Right lobe of liver (tissue), 4 donors: ENCODE results near the gene EVI5.

ENCODE experiments used
- POLR2A ChIP-seq: fragments of 450-650 bp; IDR thresholded peaks from one replicate; pipeline ENCODE4 v1.6.1; 2017; ENCODE audit warnings: antibody characterized with exemption, mild to moderate bottlenecking
- TF ChIP-seq, protein P1 (sequence below), 4 donors: fragments of 200-600 bp in 3 of 4; fragments of 450-650 bp in 1 of 4; IDR thresholded peaks; one replicate each; pipeline versions ENCODE4 v1.5.1 to v1.8.0; 2016 to 2022; ENCODE audit warnings: antibody characterized with exemption in 4 of 4, mild to moderate bottlenecking in 2 of 4
- donor health status: DM: no; HTN: no; CAD: no.
- donor health status: DM: no; HTN: no; CAD: no.
- donor health status: DM: no; HTN: yes; CAD: no.

DNA sequence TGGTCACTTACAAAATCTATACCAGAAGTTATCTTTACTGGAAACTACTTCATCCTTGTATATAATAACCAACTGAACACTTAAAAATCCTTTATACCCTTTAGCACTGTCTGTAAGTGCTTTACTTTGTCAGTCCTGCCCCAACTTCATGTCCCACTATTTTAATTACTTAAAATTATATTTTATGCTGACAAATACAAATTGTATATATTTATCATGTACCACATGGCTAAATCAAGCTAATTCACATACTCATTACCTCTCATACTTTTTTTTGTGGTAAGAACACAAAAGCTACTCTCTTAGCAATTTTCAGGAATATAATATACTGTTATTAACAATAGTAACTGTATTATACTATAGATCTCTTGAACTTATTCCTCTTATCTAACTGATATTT, 63.0 kb downstream of the EVI5 start:
- TF ChIP-seq, protein P1, sequence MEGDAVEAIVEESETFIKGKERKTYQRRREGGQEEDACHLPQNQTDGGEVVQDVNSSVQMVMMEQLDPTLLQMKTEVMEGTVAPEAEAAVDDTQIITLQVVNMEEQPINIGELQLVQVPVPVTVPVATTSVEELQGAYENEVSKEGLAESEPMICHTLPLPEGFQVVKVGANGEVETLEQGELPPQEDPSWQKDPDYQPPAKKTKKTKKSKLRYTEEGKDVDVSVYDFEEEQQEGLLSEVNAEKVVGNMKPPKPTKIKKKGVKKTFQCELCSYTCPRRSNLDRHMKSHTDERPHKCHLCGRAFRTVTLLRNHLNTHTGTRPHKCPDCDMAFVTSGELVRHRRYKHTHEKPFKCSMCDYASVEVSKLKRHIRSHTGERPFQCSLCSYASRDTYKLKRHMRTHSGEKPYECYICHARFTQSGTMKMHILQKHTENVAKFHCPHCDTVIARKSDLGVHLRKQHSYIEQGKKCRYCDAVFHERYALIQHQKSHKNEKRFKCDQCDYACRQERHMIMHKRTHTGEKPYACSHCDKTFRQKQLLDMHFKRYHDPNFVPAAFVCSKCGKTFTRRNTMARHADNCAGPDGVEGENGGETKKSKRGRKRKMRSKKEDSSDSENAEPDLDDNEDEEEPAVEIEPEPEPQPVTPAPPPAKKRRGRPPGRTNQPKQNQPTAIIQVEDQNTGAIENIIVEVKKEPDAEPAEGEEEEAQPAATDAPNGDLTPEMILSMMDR (IDR thresholded peaks at IDR 0.05), result no peak
- TF ChIP-seq POLR2A, result no peak
